LHCN-M2 (cell line): ENCODE results near the gene ZNF197. TPM values are rescaled to one million over a fixed set of nuclear protein-coding genes. Genes with fewer than 3 reads are reported as not detected.
"Not testable (repeated sequence)": the region's sequence is repeated elsewhere in the genome, so short reads cannot be mapped to it uniquely, and the experiment has no call there.

Experiments
- DNase-seq: peaks from one replicate; pipeline ENCODE4 v3.0.0-alpha.2; 2012; ENCODE audit warnings: low read depth
- polyA plus RNA-seq: library from polyadenylated mRNA; unstranded; fragments of >200 nt; gene quantifications from one replicate; pipeline ENCODE4 v1.2.1, GENCODE V29; 2012; ENCODE audit warnings: missing spikeins
- total RNA-seq: library from RNA; depleted of rRNA; stranded (reverse); fragments of >200 nt; gene quantifications from 2 replicates; pipeline ENCODE4 v1.2.3, GENCODE V29; 2014; rRNA removed

The ZNF197 gene
- total RNA-seq, result 15.6 and 19.6 TPM in 2 replicates
- polyA plus RNA-seq, result 5.9 TPM

GRCh38 chr3:44624749-44625480, at the start of gene ZNF197:
ZNF197 (plus strand) TSS chr3:44625036; CDS start chr3:44629155, 4,119 bp downstream.
- peak; percentile 93 for DNase-seq

GRCh38 chr3:44576613-44577012, 48.2 kb upstream of the ZNF197 start:
- DNase-seq, result no peak

- not testable (repeated sequence) for DNase-seq
Measured at GRCh38 chr3:44577354-44577952, 47.4 kb upstream of the ZNF197 start.

- DNase-seq, result not testable (repeated sequence)
Measured at GRCh38 chr3:44578316-44578715, 46.5 kb upstream of the ZNF197 start.

- not testable (repeated sequence) for DNase-seq
Measured at GRCh38 chr3:44578924-44579515, 45.8 kb upstream of the ZNF197 start.

- not testable (repeated sequence) for DNase-seq
Measured at GRCh38 chr3:44579749-44580148, 45.1 kb upstream of the ZNF197 start.

GRCh38 chr3:44580971-44581370, 43.9 kb upstream of the ZNF197 start:
- DNase-seq, result not testable (repeated sequence)

GRCh38 chr3:44584646-44585501, 40.0 kb upstream of the ZNF197 start, which contains the start of gene ZNF660:
ZNF660 (plus strand) TSS chr3:44584964; CDS start chr3:44594194, 9,230 bp downstream.
- DNase-seq, result peak; percentile 81

GRCh38 chr3:44596621-44597020, 28.2 kb upstream of the ZNF197 start:
- DNase-seq, result no peak

GRCh38 chr3:44601749-44602148, 23.1 kb upstream of the ZNF197 start:
- DNase-seq, result no peak

- no peak for DNase-seq
Measured at GRCh38 chr3:44612678-44613077, 12.2 kb upstream of the ZNF197 start.

- DNase-seq, result no peak
Measured at GRCh38 chr3:44628716-44629115, 3.9 kb downstream of the ZNF197 start.

GRCh38 chr3:44632193-44632592, 7.4 kb downstream of the ZNF197 start:
- DNase-seq, result no peak

- DNase-seq, result no peak
Measured at GRCh38 chr3:44642337-44642736, 17.5 kb downstream of the ZNF197 start.

GRCh38 chr3:44643024-44643423, 18.2 kb downstream of the ZNF197 start:
- no peak for DNase-seq

GRCh38 chr3:44647771-44648170, 22.9 kb downstream of the ZNF197 start:
- no peak for DNase-seq

- DNase-seq, result peak; percentile 88
Measured at GRCh38 chr3:44648564-44649229, 23.9 kb downstream of the ZNF197 start, which contains the start of gene ZNF35. ZNF35 (plus strand) TSS chr3:44648732; CDS start chr3:44651068, 2,336 bp downstream.

- DNase-seq, result no peak
Measured at GRCh38 chr3:44649709-44650108, 24.9 kb downstream of the ZNF197 start.

GRCh38 chr3:44654039-44654438, 29.2 kb downstream of the ZNF197 start:
- DNase-seq, result peak; percentile 27

GRCh38 chr3:44659015-44659414, 34.2 kb downstream of the ZNF197 start:
- no peak for DNase-seq

GRCh38 chr3:44659434-44659833, 34.6 kb downstream of the ZNF197 start:
- no peak for DNase-seq
